Osteoblast (primary cell): ENCODE data around the gene ST8SIA4. TPM values are rescaled to one million over a fixed set of nuclear protein-coding genes. Genes with fewer than 3 reads are reported as not detected.

ENCODE experiments used
- DNase-seq: peaks from one replicate; pipeline ENCODE4 v3.0.0; 2011; ENCODE audit warnings: low spot score, mixed read lengths; ENCODE audit not compliant: insufficient read length; ENCODE audit errors: missing footprints
- H2AFZ ChIP-seq: 2 replicates; pipeline ENCODE4 v1.6.0; 2011; ENCODE audit warnings: mild to moderate bottlenecking, low read length
- H3K27ac ChIP-seq: 2 replicates; pipeline ENCODE4 v1.5.1; 2011; ENCODE audit warnings: mild to moderate bottlenecking, low read depth, low read length, moderate library complexity
- H3K27me3 ChIP-seq: 2 replicates; pipeline ENCODE4 v1.6.0; 2012; ENCODE audit warnings: mild to moderate bottlenecking, control low read depth, inconsistent platforms, low read length, moderate library complexity; ENCODE audit not compliant: insufficient read depth
- H3K36me3 ChIP-seq: 2 replicates; pipeline ENCODE4 v1.5.1; 2011; ENCODE audit warnings: mild to moderate bottlenecking, low read length, control low read depth, moderate library complexity; ENCODE audit not compliant: insufficient read depth
- H3K4me1 ChIP-seq: 2 replicates; pipeline ENCODE4 v1.5.1; 2011; ENCODE audit warnings: mild to moderate bottlenecking, low read length, control low read depth, moderate library complexity; ENCODE audit not compliant: insufficient read depth
- H3K4me2 ChIP-seq: 2 replicates; pipeline ENCODE4 v1.6.0; 2011; ENCODE audit warnings: mild to moderate bottlenecking, low read length; ENCODE audit not compliant: insufficient read depth
- H3K4me3 ChIP-seq: fragments of 200-600 bp; sonication (generic); 3 replicates; pipeline ENCODE4 v1.5.1; 2012; ENCODE audit warnings: mild to moderate bottlenecking, low read length, inconsistent platforms; ENCODE audit not compliant: insufficient read depth
- H3K79me2 ChIP-seq: 2 replicates; pipeline ENCODE4 v1.6.0; 2012; ENCODE audit warnings: mild to moderate bottlenecking, low read length, control low read depth, inconsistent platforms; ENCODE audit not compliant: insufficient read depth
- H3K9me3 ChIP-seq: 2 replicates; pipeline ENCODE4 v1.5.1; 2011; ENCODE audit warnings: low read depth, low read length, control low read depth
- H4K20me1 ChIP-seq: 2 replicates; pipeline ENCODE4 v1.6.0; 2012; ENCODE audit warnings: mild to moderate bottlenecking, low read length, control low read depth; ENCODE audit not compliant: insufficient read depth
- CTCF ChIP-seq: IDR thresholded peaks from 2 replicates; pipeline ENCODE4 v1.5.1; 2011; ENCODE audit warnings: mild to moderate bottlenecking, low read depth, low read length, moderate library complexity; ENCODE audit errors: extremely low read depth
- total RNA-seq: library from RNA; depleted of rRNA; stranded (reverse); fragments of >200 nt; gene quantifications from 2 replicates; pipeline ENCODE4 v1.2.3, GENCODE V29; 2012

ST8SIA4 gene
- total RNA-seq, 1 donor: 1.4 TPM

DNA sequence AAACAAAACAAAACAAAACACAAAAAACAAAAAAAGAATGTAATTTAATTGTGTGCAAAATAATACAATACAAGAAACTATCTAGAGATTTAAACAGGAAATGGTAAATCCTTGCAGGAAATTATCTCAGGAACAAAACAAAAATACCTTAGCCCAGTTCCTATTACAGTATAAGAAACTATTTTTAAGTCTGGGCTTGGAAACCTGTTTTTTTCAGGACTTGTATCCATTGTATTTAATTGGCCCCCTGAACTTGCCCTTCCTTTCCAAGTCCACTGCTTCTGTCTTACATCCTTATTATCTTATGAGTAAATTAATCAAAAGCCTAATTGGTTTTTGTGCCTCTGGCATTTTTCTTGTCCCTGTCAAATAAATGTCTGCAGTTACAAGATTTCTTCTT is 48.5 kb downstream of the ST8SIA4 start:
- no peak overlapping the region for H3K4me3 ChIP-seq
- H3K27me3 ChIP-seq: no peaks in the 10 kb centered on the region
- H2AFZ ChIP-seq: no peak overlapping the region
- no peaks in the 10 kb centered on the region for H3K36me3 ChIP-seq
- no peak overlapping the region for H3K27ac ChIP-seq
- no peak for DNase-seq
- H3K4me1 ChIP-seq: no peaks in the 10 kb centered on the region
- TF ChIP-seq CTCF: no peak
- H4K20me1 ChIP-seq: no peaks in the 10 kb centered on the region
- H3K79me2 ChIP-seq: no peaks in the 10 kb centered on the region
- H3K9me3 ChIP-seq: no peaks in the 10 kb centered on the region
- H3K4me2 ChIP-seq: no peak overlapping the region

- TF ChIP-seq CTCF: no peak
- Histone ChIP-seq H3K4me1 (no peaks in the 10 kb centered on the region), H3K79me2 (no peaks in the 10 kb centered on the region), H3K27ac (no peak overlapping the region), H3K36me3 (no peaks in the 10 kb centered on the region), H3K27me3 (no peaks in the 10 kb centered on the region), H2AFZ (no peak overlapping the region), H3K4me3 (no peak overlapping the region), H3K4me2 (no peak overlapping the region), H4K20me1 (no peaks in the 10 kb centered on the region), H3K9me3 (no peaks in the 10 kb centered on the region)
- DNase-seq: no peak
Measured at GRCh38 chr5:100853582-100853981, 49.5 kb downstream of the ST8SIA4 start.

DNA sequence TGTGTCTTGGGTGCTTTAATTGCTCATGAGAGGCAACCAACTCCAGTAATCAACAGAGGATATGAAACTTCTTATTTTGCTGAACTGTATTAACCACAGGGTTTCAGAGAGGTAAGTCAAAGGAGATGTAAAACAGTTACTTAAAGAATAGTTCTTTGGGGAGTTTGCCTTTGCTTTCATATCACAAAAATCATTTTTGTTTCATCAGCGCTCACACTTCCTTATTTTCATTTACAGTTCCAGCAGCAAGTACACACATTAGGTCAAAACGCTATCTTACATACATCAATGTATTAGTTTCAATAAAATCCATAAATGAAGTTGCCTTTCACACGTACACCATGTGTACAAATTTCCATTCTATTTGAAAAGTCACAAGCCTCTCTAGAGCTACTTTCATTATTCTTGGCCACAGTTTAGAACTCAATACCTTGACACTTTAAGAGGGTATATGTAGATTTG is 50.1 kb downstream of the ST8SIA4 start:
- Histone ChIP-seq H2AFZ (no peak overlapping the region), H3K27ac (no peak overlapping the region), H3K36me3 (no peaks in the 10 kb centered on the region), H3K4me1 (no peaks in the 10 kb centered on the region), H3K4me3 (no peak overlapping the region), H3K27me3 (no peaks in the 10 kb centered on the region), H3K9me3 (no peaks in the 10 kb centered on the region), H4K20me1 (no peaks in the 10 kb centered on the region), H3K79me2 (no peaks in the 10 kb centered on the region), H3K4me2 (no peak overlapping the region)
- DNase-seq: no peak
- TF ChIP-seq CTCF: no peak

DNA sequence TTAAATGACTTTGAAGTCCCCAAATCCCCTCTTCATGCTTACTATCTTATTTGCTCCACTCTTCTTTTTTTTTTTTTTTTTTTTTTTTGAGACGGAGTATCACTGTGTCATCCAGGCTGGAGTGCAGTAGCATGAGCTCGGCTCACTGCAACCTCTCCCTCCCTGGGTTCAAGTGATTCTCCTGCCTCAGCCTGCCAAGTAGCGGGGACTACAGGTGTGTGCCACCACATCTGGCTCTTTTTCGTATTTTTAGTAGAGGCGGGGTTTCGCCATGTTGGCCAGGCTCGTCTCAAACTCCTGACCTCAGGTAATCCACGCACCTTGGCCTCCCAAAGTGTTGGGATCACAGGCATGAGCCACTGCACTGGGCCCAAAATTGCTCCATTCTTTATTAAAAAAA is 51.0 kb downstream of the ST8SIA4 start:
- no peak for TF ChIP-seq CTCF
- no peak overlapping the region for H3K4me3 ChIP-seq
- DNase-seq: no peak

More for the DNA sequence above, 51.0 kb downstream of the ST8SIA4 start:
- Histone ChIP-seq H3K27me3 (no peaks in the 10 kb centered on the region), H3K4me2 (no peak overlapping the region), H3K9me3 (no peaks in the 10 kb centered on the region), H3K79me2 (no peaks in the 10 kb centered on the region), H3K4me1 (no peaks in the 10 kb centered on the region), H4K20me1 (no peaks in the 10 kb centered on the region), H3K36me3 (no peaks in the 10 kb centered on the region), H2AFZ (no peak overlapping the region), H3K27ac (no peak overlapping the region)
